SU-DHL-6 (cell line): ENCODE measurements around the gene MARF1.
"Not testable (repeated sequence)": the region's sequence is repeated elsewhere in the genome, so short reads cannot be mapped to it uniquely, and the experiment has no call there.

ENCODE experiments used
- H2AFZ ChIP-seq: fragments of 200-600 bp; sonication (generic); 2 replicates; pipeline ENCODE4 v1.6.1; 2014; ENCODE audit warnings: low read depth, mild to moderate bottlenecking, moderate library complexity, mixed read lengths, antibody characterized with exemption, low read length; ENCODE audit not compliant: severe bottlenecking
- H3F3A ChIP-seq: fragments of 200-600 bp; shearing (Covaris generic); 2 replicates; pipeline ENCODE4 v1.6.0; 2016; ENCODE audit warnings: antibody characterized with exemption, mild to moderate bottlenecking; ENCODE audit not compliant: insufficient read depth
- H3K27ac ChIP-seq: fragments of 200-600 bp; sonication (generic); 2 replicates; pipeline ENCODE4 v1.5.1; 2016; ENCODE audit warnings: low read depth, mild to moderate bottlenecking, low read length, moderate library complexity, mixed read lengths
- H3K27me3 ChIP-seq: fragments of 200-600 bp; sonication (generic), shearing (Covaris generic); 2 replicates; pipeline ENCODE4 v1.6.0; 2014; ENCODE audit warnings: mild to moderate bottlenecking, low read length
- H3K36me3 ChIP-seq: fragments of 200-600 bp; sonication (generic); 2 replicates; pipeline ENCODE4 v1.6.1; 2014; ENCODE audit warnings: mild to moderate bottlenecking, low read length, mixed read lengths
- H3K4me2 ChIP-seq: fragments of 300-600, 200-600 bp; shearing (Covaris generic), sonication (generic); 2 replicates; pipeline ENCODE4 v1.6.0; 2014; ENCODE audit warnings: low read length, low read depth, mild to moderate bottlenecking; ENCODE audit not compliant: poor library complexity, severe bottlenecking
- H3K4me3 ChIP-seq: fragments of 200-600 bp; sonication (generic); 2 replicates; pipeline ENCODE4 v1.5.1; 2014; ENCODE audit warnings: antibody characterized with exemption, low read length, mild to moderate bottlenecking, mixed read lengths; ENCODE audit not compliant: insufficient read depth, poor library complexity, severe bottlenecking
- H3K79me2 ChIP-seq: fragments of 200-600 bp; sonication (generic); 2 replicates; pipeline ENCODE4 v1.6.1; 2014; ENCODE audit warnings: mild to moderate bottlenecking, low read length, moderate library complexity; ENCODE audit not compliant: insufficient read depth
- H3K9ac ChIP-seq: fragments of 200-600 bp; sonication (generic); 2 replicates; pipeline ENCODE4 v1.7.0; 2014; ENCODE audit warnings: mild to moderate bottlenecking, low read length
- H3K9me2 ChIP-seq: fragments of 200-600 bp; sonication (generic); replicated peaks from 2 replicates; pipeline ENCODE4 v1.6.1; 2014; ENCODE audit warnings: low read length; ENCODE audit not compliant: insufficient read depth
- H3K9me3 ChIP-seq: fragments of 200-600 bp; sonication (generic); 2 replicates; pipeline ENCODE4 v1.6.1; 2014; ENCODE audit warnings: low read length, mixed read lengths; ENCODE audit not compliant: insufficient read depth
- H4K20me1 ChIP-seq: fragments of 200-600 bp; sonication (generic); 2 replicates; pipeline ENCODE4 v1.6.1; 2014; ENCODE audit warnings: low read depth, mild to moderate bottlenecking, antibody characterized with exemption, low read length, moderate library complexity, mixed read lengths
- CTCF ChIP-seq: fragments of 200-600 bp; sonication (generic); IDR thresholded peaks from one replicate; pipeline ENCODE4 v1.5.1; 2017; ENCODE audit warnings: antibody characterized with exemption, mild to moderate bottlenecking, low read length, moderate library complexity; ENCODE audit not compliant: insufficient read depth, poor library complexity, severe bottlenecking
- EZH2phosphoT487 ChIP-seq: fragments of 200-600 bp; sonication (generic), shearing (Covaris generic); conservative IDR thresholded peaks from 2 replicates; pipeline ENCODE4 v1.6.1; 2018; ENCODE audit warnings: mild to moderate bottlenecking, antibody characterized with exemption, low read length, moderate library complexity, mixed read lengths

Gene MARF1

GRCh38 chr16:15576960-15577958 is 65.7 kb downstream of the MARF1 start:
- Histone ChIP-seq H3K36me3 (no peaks in the 10 kb centered on the region), H3K4me3 (no peak overlapping the region), H3K27me3 (no peaks in the 10 kb centered on the region), H3K9me3 (no peaks in the 10 kb centered on the region), H3K79me2 (no peaks in the 10 kb centered on the region), H3K9ac (no peak overlapping the region), H3K27ac (no peak overlapping the region), H3K9me2 (no peaks in the 10 kb centered on the region), H3K4me2 (no peak overlapping the region), H2AFZ (no peak overlapping the region), H4K20me1 (no peaks in the 10 kb centered on the region), H3F3A (no peaks in the 10 kb centered on the region)
- TF ChIP-seq CTCF (no peak), EZH2phosphoT487 (no peak)

- H2AFZ ChIP-seq: no peak overlapping the region
- H3F3A ChIP-seq: no peaks in the 10 kb centered on the region
- H3K9me2 ChIP-seq: no peaks in the 10 kb centered on the region
- H4K20me1 ChIP-seq: no peaks in the 10 kb centered on the region
- H3K9me3 ChIP-seq: no peaks in the 10 kb centered on the region
- no peak overlapping the region for H3K27ac ChIP-seq
- H3K4me3 ChIP-seq: no peak overlapping the region
- no peaks in the 10 kb centered on the region for H3K36me3 ChIP-seq
- no peaks in the 10 kb centered on the region for H3K79me2 ChIP-seq
- H3K9ac ChIP-seq: no peak overlapping the region
- TF ChIP-seq CTCF: no peak
- no peak for TF ChIP-seq EZH2phosphoT487
- H3K4me2 ChIP-seq: no peak overlapping the region
- H3K27me3 ChIP-seq: no peaks in the 10 kb centered on the region
These were observed 67.5 kb downstream of the MARF1 start for GRCh38 chr16:15575293-15576049.

- Histone ChIP-seq H3K36me3 (no peaks in the 10 kb centered on the region), H3K4me3 (no peak overlapping the region), H3K27ac (no peak overlapping the region), H3K9me3 (no peaks in the 10 kb centered on the region), H3F3A (no peaks in the 10 kb centered on the region), H4K20me1 (no peaks in the 10 kb centered on the region), H3K27me3 (no peaks in the 10 kb centered on the region), H3K4me2 (no peak overlapping the region), H3K9ac (no peak overlapping the region), H3K79me2 (no peaks in the 10 kb centered on the region), H2AFZ (no peak overlapping the region), H3K9me2 (no peaks in the 10 kb centered on the region)
- TF ChIP-seq CTCF: no peak
- no peak for TF ChIP-seq EZH2phosphoT487
These were observed 68.4 kb downstream of the MARF1 start for GRCh38 chr16:15574614-15574948.

GRCh38 chr16:15573896-15574613 is 68.9 kb downstream of the MARF1 start:
- H3K27me3 ChIP-seq, H3K36me3 ChIP-seq, H3K9me2 ChIP-seq, H3K9me3 ChIP-seq, H3K4me3 ChIP-seq, H3K27ac ChIP-seq, H3K79me2 ChIP-seq, H4K20me1 ChIP-seq, H3F3A ChIP-seq, H3K9ac ChIP-seq, H2AFZ ChIP-seq, H3K4me2 ChIP-seq: not testable (repeated sequence)
